ENCODE measurements around the gene TMEM229A.

GRCh38 chr7:124056234-124056633, 23.4 kb upstream of the TMEM229A start:
- TF ChIP-seq EZH2 (IDR thresholded peaks at IDR 0.05; ENCODE audit: borderline replicate concordance, insufficient read depth, low read length, poor library complexity, severe bottlenecking), result no peak
- peak; percentile 77 for TF ChIP-seq EP300 (conservative IDR thresholded peaks at IDR 0.05; ENCODE audit: poor library complexity, severe bottlenecking)
- TF ChIP-seq POLR2AphosphoS5 (IDR thresholded peaks at IDR 0.05), result peak; percentile 43
